GM21723 (cell line): ENCODE results near the gene BRD7.

ENCODE experiments used
- ATAC-seq: cut with Tn5 transposase; IDR thresholded peaks from one replicate; pipeline ENCODE4 v1.9.1; 2021; ENCODE audit warnings: mild to moderate bottlenecking, moderate library complexity; ENCODE audit not compliant: unreplicated experiment

BRD7 gene

DNA sequence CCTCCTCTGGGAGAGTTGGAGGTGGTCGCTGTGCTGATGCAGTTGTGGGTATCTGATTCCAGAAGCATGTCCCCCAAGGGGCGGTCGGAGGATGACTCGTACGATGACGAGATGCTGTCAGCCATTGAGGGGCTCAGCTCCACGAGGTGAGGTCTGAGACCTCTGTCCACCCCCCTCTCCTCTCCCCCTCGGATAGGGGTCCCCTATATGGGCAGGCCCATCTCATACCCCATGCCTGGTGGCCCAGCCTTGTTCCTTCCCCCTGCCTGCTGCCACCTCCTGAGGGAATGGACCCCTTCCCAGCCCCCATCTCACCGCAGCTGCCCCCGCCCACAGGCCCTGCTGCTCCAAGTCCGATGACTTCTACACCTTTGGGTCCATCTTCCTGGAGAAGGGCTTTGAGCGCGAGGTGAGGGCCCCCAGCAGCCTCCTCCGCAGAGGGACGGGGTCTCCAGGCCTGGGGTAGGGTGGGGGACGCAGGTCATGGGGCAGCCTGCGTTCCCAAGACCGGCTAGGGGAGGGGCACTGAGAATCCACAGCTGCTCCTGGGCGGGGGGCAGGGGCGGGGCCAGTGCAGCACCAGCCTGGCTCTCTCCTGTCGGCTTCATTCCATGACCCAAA is 63.2 kb downstream of the BRD7 start:
- no peak for ATAC-seq

DNA sequence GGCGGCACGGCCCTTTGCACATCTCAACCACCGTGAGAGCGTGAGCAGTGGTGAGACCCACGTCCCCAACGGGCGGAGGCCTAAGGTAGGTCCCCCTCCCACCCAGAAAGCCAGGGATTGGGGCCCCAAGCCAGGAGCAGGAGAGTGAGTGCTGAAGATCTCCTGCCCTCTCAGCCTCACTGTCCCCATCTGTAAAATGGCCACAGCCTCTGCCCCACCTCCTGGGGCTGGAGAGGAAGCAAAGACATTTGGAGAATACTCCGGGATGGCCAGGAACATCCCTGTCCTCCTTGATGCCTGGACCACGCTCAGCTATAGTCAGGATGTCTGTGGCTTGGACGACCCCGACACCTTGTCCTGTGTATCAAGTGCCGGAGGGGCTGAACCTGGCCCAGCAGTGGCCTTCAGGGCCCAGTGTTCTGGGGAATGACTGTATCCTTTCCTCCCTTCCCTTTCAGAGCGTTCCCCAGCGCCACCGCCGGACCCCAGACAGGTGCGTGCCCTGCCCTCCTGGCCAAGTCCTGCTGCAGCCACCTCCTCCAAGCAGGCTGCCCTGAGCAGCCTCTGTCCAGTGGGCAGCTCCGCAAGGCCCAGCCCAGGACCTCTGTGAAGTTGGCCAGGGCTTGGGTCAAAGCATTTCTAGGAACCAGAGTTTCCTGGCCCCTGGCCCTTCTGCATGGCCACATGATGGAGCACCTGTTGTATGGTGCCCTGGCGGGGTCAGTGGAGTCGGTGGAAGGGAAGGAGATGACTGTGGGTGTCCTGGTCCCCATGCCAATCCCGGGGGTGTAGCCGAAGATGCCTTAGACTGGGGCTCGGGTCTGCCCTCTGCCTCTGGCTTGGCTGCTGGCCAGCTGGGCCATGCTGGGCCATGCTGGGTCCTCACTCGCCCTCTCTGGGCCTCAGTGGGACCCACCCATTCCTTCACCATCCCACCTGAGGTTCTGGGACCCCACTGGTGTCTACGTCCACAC is 64.0 kb downstream of the BRD7 start:
- no peak for ATAC-seq

DNA sequence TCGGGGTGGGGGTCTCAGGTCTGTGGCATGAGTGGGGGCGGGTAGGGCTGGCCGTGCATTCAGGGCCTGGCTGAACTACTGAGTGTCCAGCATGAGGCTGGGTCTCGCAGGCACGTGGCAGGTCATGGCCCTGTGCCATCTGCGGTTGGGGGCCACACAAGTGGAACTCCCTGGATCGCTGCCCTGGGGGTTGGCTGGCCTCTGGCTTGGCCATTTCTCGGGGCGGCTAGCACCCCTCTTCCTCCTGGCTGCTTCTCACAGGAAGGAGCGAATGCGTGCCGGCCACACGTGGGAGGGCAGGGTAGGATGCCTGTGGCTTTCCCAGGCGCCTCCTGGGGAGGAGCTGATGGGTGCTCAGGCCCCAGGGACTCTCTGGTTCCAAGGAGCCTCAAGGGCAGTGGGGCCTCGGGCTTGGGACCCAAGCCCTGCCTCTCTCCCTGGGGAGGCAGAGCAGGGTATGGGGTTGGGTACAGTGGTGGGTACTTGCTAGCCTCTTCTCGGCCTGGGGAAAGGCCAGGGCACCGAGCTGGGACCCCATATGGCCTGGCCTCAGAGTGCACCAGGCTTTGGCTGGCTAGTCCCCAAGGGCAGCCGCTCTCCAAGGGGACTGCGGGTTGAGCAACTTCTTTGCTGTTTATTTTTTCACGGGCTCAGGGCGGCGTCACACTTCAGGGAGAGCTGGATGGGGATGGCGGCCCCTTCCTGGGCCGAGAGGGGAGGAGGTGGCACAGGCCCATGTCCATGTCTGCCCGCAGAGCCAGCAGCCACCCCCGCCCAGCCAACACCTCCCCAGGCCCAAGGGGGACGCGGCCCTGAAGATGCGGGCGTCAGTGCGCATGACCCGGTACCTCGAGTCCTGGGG is 65.0 kb downstream of the BRD7 start:
- no peak for ATAC-seq

DNA sequence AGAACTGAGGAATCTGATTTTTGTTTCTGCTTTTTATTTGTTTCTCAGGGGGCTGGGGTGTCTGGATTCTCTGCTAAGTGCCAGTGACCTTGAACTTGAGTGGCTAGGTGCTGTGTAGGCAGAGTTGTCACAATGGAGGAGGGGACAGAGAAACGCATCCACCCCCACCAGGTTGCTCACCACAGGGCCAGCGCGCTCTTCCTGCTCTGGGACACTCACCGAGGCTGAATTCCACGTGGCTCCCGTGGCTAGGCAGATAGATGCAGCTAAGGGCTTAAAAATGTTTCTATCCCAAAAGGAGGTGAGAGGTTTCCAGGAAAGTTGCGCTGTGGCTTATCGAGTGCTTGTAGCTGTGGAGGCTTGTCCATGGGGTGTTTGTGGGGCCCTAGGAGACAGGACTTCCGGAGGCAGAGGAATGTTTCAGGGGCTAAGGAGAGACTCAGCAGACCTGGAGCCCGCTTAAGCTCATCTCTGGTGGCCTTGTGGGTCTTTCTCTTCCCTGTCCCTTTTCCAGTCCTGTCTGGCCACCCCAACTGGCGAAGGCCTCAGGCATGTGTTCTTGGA is 65.7 kb downstream of the BRD7 start:
- ATAC-seq: no peak

DNA sequence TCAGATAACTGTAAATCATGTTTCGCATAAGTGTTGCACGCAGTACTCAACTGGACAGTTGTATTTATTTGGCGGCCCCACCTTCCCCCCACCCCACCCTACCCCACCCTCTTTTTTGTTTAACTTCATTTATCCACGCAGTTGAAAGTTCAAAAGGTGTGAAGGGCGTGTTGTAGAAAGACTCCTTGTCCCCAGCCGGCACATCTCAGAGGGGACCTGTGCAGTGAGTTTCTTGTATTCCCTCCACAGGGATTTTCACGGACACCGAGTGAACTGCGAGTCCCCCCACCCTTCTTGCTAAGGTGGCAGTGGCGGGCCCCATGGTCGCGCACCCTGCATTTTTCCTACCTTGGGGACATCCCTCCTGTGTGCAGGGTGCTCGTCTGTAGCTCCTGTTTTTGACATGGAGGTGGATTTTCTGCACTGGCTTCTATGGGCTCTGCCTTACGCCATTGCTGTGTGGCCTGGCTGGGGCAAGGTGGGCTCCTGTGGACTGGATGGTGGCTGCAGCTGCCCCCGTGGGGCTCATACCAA is 66.2 kb downstream of the BRD7 start:
- ATAC-seq: no peak

DNA sequence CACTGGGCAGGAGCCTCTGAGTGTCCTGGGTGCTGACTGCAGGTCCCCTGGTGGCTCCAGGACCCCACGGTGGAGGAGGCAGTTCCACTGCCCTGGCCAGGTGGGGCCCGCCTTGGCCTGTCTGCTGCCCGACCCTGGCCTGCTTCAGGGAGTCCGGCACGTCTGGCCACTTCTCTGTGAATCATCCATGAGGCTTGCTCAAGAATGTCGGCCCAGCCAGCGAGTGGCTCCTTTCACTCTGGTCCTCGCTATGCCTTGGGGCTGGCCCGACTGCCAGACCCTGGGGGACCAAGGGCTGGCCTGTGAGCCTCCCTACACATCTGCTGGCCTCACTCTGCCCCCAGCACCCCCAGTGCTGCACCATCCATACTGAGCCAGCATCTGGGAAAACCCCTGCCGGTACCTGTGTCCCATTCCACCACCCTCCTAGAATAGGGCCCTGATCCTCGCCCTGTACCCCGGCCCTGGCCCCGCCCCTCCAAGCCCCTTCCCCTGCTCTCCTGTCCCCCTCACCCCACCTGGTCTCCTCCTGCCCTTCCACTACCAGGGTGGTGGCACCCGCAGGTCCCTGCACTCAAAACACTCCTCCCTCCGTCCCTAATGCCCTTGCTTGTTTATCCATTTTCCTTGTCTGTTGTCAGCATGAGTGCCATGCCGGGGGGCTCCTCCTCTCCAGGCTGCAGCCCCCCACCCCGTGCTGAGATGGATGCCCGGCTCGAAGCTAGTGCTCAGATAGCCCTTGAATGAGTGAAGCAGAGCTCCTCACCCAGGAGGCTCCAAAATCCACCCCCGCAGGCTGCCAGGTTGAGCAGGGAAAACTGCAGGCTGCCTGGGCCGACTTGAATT is 66.9 kb downstream of the BRD7 start:
- ATAC-seq: no peak

DNA sequence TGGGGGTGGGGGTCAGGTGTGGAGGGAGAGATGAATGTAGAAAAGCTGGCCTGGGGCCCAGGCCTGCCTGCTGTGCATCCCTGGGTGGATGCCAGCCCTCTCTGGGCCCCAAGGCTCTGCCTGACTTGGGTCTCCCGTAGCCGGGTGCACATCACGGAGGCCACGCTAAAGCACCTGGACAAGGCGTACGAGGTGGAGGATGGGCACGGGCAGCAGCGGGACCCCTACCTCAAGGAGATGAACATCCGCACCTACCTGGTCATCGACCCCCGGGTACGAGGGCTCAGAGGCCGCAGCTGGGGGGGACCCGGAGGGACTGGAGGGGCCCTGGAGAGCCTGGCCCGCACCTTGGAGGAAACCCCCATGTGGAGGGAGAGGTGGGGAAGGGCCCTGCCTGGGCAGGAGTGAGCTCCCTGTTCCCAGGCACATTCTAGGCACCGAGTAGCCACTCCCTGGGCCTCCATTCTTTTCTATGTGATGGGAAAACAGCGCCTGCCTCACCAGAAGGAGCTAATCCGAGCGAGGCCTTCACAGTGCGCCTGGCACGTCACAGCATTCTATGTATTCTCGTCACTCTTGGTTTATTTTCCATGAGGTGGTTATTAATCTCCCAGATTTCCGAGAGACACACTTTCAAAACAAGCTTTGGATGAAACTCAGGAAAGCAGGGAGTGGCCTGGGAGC is 67.7 kb downstream of the BRD7 start:
- no peak for ATAC-seq

DNA sequence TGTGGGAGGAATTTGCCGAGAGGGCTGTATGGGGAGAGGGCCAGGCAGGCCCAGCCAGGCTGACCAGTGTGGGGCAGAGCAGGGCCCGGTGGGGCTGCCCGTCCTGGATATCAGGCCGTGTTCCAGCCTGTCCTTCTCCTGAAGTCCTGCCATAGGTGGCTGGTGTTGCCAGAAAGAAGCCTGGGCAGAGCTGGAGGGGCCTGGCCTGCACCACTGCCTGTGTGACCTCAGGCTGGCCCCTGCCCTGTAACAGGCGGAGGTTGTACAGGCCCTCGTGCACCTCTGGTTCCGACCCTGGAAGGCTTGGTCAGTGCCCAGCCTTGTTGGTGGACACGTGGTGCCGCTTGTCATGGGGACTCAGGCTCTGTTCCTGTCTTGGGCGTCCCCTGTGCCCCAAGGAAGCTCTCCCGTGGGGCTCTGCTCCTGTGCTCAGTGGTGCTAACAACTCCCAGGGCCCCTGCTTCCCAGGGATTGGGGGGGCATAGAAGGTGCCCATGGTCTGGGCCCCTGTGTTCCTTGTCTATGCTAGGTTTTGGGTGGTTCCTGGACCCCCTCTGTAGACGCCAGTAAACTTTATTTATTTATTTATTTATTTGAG is 69.2 kb downstream of the BRD7 start:
- no peak for ATAC-seq

DNA sequence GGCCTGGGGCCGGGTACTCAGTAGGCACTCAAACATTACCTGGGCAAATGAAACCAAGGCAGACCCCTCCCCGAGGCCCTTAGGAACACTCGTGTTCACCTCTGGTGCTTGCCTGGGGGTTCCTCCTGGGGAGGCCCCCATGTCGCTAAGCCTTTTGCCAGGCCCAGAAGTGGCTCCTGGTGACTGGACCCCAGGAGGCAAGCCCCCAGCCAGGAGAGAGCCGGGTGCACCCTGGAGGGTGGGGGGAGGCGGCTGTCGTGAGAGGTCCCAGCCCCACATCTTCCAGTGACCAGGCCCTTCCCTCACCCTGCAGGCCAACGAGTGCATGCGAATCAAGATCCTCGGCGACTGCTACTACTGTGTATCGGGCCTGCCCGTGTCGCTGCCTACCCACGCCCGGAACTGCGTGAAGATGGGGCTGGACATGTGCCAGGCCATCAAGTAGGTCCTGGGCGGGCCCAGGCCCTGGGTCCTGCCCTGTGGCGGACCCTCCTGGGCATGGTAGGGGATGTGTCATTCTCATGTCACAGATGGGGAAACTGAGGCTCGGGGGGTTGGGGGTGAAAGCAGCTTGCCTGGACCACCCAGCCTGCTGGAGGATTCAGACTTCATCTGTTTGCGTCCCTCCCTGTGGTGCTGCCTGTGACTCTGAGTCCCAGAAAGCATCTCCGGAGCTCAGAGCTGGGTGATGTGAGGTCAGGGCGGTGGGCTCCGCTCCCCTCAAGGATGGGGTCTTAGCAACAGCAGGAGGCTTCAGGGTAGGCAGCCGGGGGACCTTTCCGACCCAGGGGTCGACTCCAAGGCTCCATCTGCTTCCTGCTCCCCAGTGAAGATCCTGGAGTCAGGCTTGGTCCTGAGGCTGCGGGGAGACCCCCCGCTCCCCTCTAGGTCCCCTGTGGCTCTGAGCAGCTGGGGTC is 69.9 kb downstream of the BRD7 start:
- no peak for ATAC-seq

DNA sequence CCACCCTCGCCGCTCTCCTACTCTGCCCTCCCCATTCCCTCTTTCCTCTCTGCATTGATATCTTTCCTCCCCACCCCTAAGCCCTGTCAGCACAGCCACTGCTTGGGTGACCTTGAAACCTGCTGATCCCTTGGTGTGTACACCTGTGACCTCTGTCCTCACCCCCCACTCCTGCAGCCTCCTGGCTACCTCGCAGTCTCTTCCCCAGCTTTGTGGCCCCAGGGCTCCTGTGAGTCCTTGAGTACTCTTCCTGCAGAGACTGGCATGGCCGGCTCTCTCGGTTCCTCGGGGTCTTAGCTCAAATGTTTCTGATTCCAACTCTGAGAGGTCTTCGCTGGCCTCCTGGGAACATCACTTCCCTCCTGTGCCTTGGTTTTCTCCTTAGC is 70.7 kb downstream of the BRD7 start:
- ATAC-seq: no peak

DNA sequence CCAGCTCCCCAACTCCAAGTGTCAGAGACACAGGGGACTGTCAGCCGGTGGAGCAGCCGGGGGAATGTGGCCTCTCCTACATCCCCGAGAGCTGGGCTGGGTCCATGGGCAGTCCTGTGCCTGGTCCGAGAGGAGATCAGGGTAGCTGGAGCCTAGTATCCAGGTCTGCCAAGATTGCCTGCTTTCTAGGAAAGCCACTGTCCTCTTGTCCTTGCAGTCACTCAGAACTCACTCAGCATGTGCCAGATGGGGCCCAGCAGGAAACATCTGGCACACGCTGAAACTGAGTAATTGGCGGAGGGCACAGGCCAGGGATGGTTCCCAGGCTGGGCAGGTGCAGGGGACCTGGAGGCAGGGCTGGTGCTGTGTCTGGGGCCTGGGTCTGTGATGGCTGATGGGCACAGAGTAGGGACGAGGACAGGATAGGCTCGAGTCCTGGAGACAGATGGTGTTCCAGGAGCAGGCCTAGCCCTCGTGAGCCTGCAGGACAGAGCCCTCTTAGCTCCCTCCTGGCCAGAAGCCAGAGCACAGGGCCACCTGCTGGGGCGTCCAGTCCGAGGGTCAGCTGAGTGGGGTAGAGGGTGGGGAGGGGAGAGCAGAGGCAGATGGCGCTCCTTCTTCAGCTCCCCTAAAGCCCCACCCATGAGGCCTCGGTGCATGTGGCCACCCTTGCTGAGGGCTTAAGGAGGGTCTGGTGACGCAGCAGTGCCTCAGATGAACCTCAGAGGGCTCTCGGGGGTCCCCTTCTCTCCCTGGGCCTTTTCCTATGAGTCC is 71.3 kb downstream of the BRD7 start:
- ATAC-seq: no peak

DNA sequence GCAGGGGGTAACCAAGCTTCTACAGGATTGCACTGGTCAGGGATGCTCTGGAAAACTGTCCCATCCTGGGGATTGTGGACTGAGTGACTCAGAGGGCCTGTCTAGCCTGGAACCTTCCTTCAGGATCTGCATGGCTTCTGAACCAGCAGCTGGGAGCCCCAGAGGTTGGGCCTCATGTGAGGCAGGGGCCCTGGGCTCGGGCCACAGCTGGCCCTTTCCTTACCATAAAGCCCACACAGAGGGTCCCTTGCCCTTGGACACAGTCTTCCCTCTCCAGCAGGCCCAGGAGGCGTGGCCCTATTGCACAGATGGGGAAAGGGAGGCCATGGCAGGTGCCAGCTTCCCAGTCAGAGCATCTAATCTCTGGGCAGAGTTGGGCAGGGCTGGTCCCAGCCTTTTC is 72.0 kb downstream of the BRD7 start:
- ATAC-seq: no peak

DNA sequence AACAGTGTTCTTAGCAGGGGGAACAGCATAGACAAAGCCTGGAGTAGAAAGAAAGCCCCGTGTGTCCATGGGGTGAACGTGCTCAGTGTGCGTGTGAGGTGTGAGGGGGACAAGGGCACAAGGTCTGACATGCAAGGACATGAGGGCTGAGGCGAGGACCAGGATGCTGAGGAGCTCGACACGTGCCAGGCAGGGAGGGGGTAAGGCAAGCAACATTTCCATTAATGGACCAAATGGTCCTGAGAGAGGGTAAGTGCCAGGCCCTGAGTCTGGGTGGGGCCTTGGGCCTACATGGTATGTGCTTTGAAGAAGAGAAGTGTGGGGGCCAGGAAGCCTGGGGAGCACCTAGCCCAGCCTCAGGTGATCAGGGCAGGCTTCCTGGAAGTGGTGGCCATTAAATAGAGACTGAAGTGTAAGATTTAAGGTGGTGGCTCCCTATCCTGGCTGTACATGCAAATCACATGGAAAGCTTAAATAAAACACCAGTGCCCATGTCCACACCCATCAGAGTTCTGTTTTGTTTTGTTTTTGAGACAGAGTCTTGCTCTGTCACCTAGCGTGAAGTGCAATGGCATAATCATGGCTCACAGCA is 73.2 kb downstream of the BRD7 start:
- no peak for ATAC-seq

DNA sequence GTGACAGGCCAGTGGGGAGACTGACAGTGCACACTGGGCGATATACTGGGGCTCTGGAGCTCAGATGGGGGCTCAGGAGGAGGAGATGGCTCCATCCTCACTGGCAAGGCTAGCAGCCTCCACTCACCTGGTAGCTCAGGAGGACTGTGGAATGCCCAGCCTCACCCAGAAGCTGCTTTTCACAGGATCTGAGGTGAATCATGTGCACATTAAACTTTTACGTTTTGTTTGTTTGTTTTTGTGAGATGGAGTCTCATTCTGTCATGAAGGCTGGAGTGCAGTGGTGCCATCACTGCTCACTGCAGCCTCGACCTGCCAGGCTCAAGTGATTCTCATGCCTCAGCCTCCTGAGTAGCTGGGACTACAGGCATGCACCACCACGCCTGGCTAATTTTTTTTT is 73.8 kb downstream of the BRD7 start:
- ATAC-seq: no peak

DNA sequence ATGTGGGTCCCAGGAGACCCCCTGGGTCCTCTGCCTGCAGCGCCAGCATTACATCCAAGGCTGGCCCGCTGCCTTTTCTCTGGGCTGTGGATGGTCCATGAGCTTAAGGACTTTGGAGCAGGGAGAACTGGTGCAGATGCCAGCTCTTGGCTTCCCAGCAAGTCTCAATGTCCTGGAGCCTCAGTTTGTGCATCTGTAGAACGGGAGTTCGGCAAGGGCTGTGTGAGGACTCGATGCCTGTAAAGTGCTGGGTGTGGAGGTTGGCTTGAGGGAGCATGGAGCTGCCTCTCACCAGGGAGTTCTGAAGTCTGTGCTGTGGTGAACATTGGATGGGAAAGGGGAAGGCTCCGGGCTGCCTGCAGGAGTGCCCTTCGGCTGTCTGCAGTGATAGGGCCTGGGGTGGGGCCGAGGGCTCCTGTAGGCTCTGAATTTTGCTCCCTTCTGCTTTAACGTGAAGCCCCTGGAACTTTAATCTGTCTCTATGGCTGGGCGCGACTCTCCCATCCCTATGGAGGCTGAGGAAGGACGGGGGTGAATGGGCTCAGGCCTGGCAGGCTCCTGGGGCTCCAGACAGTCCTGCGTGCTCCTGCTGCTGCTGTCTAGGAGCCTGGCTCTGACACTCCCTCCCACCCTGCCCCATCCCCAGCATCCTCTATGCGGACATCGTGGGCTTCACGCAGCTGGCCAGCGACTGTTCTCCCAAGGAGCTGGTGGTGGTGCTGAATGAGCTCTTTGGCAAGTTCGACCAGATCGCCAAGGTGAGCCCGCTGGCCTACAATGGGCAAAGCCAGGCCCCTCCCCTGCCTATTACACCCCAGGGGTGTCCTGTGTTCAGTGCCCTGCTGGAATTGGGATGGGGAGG is 74.6 kb downstream of the BRD7 start:
- no peak for ATAC-seq
